ENCODE results near the gene CYTH4. TPM values are rescaled to one million over a fixed set of nuclear protein-coding genes. Genes with fewer than 3 reads are reported as not detected.

CYTH4 gene
- total RNA-seq, 1 experiment from 2014 or later, result 1.1 TPM

DNA sequence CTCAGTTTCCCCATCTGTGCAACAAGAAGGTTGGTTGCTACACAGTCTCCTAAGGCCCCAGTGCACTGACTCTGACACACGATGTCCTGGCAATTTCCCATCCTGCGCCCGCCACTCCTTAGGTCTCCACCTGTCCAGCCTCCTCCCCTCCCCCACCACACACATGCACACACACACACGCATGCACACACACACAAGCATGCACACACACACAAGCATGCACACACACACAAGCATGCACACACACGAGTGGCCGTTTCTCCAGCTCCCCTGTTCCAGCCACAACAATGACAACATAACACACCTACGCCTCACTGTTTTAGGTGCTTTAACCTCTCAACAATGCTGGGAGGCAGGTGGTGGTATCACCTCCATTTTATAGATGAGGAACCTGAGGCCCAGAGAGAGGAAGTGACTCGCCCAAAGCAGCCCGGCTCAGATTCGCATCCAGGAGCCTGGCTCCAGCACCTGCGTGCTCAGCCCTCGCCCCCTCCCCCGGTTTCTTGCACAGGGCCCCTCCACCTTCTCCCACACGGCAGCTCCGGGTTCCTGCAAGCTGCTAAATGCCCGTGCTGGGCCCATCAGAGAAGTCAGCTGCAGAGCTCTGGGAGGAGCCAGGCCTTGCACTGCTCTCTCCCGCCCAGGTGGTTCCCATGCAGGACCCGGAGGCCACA is 13.0 kb downstream of the CYTH4 start:
- H3K27ac ChIP-seq, result no peak overlapping the region
- no peak overlapping the region for H3K4me3 ChIP-seq
- H3K36me3 ChIP-seq, result no peaks in the 10 kb centered on the region
- no peak for DNase-seq (ENCODE audit: low read depth in 1 of 2, low spot score in 2 of 2)
- no peaks in the 10 kb centered on the region for H3K4me1 ChIP-seq (replicated peaks)
- H3K9me3 ChIP-seq (replicated peaks), result no peaks in the 10 kb centered on the region; the same call in 1 of the 2 replicates
- H3K27me3 ChIP-seq (replicated peaks), result no peaks in the 10 kb centered on the region

DNA sequence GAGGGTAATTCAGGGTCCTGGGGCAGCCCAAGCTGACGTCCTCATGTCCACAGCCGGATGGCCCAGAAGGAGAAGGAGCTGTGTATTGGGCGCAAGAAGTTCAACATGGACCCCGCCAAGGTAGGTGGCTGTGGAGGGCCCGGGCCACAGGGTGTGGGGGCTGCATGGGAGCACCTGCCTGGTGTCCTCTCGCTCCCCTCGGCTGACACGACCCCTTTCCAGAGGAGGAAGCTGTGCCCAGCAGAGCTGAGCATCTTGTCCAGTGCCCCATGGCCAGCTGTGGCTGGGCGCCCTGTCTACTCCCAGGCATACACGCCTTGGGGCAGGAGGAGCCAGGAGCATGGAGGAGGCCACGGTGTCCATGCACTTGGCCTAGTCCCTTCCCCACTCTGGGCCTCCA is 13.6 kb downstream of the CYTH4 start:
- no peaks in the 10 kb centered on the region for H3K4me1 ChIP-seq (replicated peaks)
- no peaks in the 10 kb centered on the region for H3K36me3 ChIP-seq
- no peak for DNase-seq (ENCODE audit: low read depth in 1 of 2, low spot score in 2 of 2)
- no peaks in the 10 kb centered on the region; the same call in 1 of the 2 replicates for H3K9me3 ChIP-seq (replicated peaks)
- H3K27ac ChIP-seq, result no peak overlapping the region
- H3K27me3 ChIP-seq (replicated peaks), result no peaks in the 10 kb centered on the region
- no peak overlapping the region for H3K4me3 ChIP-seq

DNA sequence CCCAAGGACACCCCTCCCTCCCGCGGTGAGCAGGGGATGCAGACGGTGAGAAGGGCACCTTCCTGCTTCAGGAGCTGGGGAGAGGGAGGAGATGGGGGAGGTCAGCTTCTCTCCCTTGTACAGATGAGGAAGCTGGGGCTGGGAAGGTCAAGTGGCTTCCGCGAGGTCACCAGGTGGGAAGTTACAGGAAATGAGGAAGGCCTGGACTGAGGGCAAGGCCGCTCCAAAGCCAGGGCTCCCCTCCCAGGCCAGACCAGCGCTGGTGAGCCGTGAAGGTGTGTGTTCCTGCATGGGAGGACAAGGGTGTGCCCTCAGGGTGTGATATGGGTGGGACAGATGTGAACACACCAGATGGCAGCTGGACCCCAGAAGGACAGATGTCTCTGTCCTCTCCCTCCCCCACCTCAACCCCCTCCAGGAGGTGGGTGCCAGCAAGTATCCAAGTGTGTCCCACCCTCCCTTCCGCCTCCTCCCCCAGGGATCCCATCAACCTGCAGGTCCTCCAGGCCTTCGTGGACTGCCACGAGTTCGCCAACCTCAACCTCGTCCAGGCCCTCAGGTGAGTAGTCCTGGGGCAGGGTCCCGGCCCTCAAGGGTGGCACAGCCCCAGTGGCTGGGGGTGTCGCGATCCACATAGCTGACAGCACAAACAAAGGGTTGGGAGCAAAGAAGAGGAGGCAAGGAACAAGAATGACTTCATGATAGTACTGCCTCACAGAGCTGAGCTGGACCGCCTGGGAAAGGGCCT is 16.6 kb downstream of the CYTH4 start:
- Histone ChIP-seq H3K4me1 (replicated peaks) (peaks cover 7% of the 10 kb centered on the region), H3K9me3 (replicated peaks) (no peaks in the 10 kb centered on the region; the same call in 1 of the 2 replicates), H3K27me3 (replicated peaks) (no peaks in the 10 kb centered on the region), H3K36me3 (no peaks in the 10 kb centered on the region), H3K4me3 (no peak overlapping the region), H3K27ac (no peak overlapping the region)
- no peak for DNase-seq (ENCODE audit: low read depth in 1 of 2, low spot score in 2 of 2)

DNA sequence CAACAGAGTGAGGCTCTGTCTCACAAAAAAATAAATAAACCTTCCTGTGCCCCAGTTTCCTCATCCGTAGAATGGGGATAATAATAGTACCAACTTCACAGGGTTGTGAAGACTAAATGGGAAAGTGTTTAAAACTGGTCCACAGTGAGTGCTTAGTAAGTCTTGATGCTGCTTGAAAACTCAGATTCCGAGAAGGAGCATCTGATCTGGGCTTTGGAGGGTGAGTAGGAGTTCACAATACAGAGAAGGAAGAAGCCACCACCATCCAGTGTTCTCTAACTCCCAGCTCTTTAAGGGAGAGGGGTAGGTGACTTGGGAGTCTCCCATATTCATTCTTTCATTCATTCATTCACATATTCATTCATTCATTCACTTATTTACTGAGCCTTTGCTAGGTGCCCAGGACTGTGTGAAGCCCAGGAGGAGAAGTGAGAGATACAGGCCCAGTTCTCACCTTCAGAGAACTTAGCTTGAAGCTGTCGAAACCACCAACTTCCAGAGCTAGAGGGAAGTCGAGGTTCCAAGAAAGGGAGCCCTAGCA is 17.7 kb downstream of the CYTH4 start:
- no peaks in the 10 kb centered on the region for H3K27me3 ChIP-seq (replicated peaks)
- H3K4me3 ChIP-seq, result no peak overlapping the region
- H3K27ac ChIP-seq, result no peak overlapping the region
- H3K36me3 ChIP-seq, result no peaks in the 10 kb centered on the region
- H3K4me1 ChIP-seq (replicated peaks), result peaks cover 16% of the 10 kb centered on the region
- no peak for DNase-seq (ENCODE audit: low read depth in 1 of 2, low spot score in 2 of 2)
- H3K9me3 ChIP-seq (replicated peaks), result no peaks in the 10 kb centered on the region; the same call in 1 of the 2 replicates

DNA sequence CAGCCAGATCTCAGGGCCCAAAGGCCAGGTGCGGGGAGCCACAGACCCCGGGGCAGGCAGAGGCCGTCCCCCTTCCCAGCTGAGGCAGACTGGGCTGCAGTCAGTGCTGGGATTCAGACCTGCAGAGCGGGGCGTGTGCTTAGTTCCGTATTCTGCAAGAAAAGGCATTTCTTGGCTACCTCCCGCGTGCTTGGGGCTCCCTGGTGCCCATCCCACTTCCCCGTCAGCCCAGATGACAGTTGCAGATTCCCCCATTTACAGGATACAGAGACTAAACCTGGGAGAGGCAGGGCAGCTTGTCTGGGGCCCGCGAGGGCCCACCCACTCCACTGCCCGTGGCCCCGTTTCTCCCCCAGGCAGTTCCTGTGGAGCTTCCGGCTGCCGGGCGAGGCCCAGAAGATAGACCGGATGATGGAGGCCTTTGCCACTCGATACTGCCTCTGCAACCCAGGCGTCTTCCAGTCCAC is 18.3 kb downstream of the CYTH4 start:
- Histone ChIP-seq H3K27me3 (replicated peaks) (no peaks in the 10 kb centered on the region), H3K4me1 (replicated peaks) (peaks cover 16% of the 10 kb centered on the region), H3K4me3 (no peak overlapping the region), H3K36me3 (no peaks in the 10 kb centered on the region), H3K27ac (no peak overlapping the region), H3K9me3 (replicated peaks) (no peaks in the 10 kb centered on the region; the same call in 1 of the 2 replicates)
- DNase-seq (ENCODE audit: low read depth in 1 of 2, low spot score in 2 of 2), result no peak

DNA sequence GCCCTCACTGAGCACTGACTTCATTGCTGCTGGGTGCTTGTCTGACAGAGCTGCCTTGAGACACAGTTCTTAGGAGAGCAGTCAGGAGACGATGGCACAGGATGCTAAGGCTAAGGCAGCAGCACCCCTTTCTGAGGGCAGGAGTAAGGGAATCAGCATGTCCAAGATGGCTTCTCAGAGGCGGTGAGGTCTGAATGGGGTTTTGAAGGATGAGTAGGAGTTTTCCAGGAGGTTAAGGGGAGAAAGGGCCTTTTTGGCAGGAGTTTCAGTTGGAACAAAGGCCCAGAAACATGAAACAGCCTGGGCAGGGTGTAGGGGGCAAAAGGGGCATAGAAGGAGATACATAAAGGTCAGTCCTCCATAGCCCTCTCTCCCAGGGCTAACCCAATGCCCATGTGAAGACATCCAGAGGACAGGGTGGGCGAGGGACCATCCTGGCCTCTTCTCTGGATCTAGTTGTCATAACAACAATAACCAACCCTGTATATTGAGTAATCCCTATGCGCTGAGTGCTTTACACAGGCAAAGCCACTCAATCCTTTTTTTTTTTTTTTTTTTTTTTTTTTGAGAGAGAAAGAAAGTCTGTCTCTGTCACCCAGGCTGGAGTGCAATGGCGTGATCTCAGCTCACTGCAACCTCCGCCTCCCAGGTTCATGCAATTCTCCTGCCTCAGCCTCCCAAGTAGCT is 19.0 kb downstream of the CYTH4 start:
- H3K4me1 ChIP-seq (replicated peaks), result peaks cover 20% of the 10 kb centered on the region
- no peaks in the 10 kb centered on the region for H3K27me3 ChIP-seq (replicated peaks)
- no peaks in the 10 kb centered on the region for H3K36me3 ChIP-seq
- no peak overlapping the region for H3K27ac ChIP-seq
- no peak overlapping the region for H3K4me3 ChIP-seq
- H3K9me3 ChIP-seq (replicated peaks), result no peaks in the 10 kb centered on the region; the same call in 1 of the 2 replicates
- DNase-seq (ENCODE audit: low read depth in 1 of 2, low spot score in 2 of 2), result no peak

DNA sequence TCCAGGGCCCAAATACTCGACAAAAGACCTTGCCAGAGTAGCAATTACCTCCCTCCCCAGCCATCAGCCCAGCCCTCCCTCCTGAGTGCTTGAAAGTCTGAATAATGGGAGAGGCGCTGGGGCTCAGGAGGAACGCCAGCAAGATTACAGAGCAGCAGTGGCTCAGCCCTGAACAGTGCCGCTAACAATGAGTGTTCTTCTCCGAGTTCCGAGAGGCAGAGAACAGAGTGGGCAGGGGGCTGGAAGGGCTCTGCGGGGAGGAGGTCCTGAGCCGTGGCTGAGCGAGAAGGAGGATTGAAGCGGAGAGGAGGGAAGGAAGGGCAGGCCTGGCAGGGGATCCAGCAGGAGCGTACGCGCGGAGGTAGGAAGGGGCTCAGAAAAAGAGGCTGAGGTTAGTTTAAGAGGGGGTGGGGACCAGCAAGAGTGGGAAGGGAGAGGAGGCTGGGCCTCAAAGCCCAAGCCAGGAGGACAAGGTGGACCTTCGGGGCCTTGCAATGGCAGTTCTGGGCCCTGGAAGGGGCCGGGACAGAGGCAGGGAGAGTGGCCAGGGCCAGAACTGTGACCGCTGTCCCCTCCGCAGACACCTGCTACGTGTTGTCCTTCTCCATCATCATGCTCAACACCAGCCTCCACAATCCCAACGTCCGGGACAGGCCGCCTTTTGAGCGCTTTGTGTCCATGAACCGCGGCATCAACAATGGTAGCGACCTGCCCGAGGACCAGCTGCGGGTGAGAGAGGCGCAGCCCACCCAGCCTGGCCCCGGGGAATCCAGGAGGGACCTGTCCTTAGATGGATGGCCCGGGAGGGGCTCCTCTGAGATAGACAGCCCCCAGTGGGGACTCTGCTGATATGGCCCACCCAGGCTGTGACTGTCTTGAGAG is 20.6 kb downstream of the CYTH4 start:
- no peak for DNase-seq (ENCODE audit: low read depth in 1 of 2, low spot score in 2 of 2)
- no peaks in the 10 kb centered on the region for H3K9me3 ChIP-seq (replicated peaks)
- no peaks in the 10 kb centered on the region for H3K36me3 ChIP-seq
- H3K4me1 ChIP-seq (replicated peaks), result peaks cover 36% of the 10 kb centered on the region
- no peak overlapping the region for H3K4me3 ChIP-seq
- H3K27me3 ChIP-seq (replicated peaks), result no peaks in the 10 kb centered on the region
- H3K27ac ChIP-seq, result no peak overlapping the region

DNA sequence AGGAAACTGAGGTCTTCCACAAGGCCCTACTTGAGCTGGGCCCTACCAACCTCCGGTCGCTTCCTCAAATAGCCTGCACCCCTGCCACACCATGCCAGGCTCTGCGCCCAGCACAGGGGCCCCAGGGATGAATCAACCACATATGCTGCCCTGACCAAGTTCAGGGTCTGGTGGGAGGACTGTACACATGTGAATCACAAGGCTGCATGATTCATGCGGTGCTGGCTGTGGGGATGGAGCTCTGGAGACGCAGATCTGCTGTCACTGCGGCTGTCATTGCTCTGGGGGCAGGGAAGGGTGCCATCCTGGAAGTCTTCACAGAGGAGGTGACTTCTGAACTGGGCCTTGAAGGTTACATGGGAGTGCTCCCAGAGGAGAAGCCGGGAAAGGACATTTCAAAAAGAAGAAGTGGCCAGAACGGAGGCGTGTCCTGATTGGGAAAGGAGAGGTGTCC is 21.5 kb downstream of the CYTH4 start:
- Histone ChIP-seq H3K4me1 (replicated peaks) (peaks cover 42% of the 10 kb centered on the region), H3K27me3 (replicated peaks) (no peaks in the 10 kb centered on the region), H3K36me3 (no peaks in the 10 kb centered on the region)

DNA sequence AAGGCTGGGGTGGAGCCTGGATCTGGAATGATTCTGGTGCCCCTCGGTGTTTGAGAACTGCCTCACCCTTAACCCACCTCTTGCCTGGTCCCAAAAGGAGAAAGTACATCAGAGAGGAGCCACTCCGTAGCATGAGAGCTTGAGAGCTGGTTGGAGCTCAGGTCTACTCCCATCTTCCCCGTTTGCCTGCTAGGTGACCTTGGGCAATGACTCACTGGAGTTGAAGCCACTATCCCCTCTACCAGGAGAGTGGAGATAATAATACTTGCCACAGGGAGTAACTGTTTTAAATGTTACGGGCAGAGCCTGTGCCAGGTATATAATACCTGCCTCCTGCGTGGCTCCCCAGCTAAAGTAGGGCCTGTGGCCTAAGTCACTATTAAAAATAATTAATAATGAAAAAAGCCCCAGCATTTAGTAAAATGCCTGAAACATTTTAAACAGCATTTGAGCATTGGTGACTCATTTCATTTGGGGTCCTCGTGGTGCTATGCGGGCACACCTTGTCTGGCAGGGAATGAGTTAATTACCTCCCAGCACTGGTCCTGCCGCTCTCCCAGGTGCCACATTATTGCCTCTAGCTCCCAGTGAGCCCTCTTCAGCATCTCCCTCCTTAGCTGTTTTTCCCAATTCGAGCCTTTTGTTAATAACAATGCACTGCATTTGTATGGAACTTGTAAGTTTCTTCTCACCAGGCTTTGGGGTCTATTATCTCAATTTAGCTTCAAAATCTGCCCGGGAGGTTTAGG is 22.5 kb downstream of the CYTH4 start:
- no peak for DNase-seq (ENCODE audit: low read depth in 1 of 2, low spot score in 2 of 2)
- Histone ChIP-seq H3K4me3 (no peak overlapping the region), H3K27me3 (replicated peaks) (no peaks in the 10 kb centered on the region), H3K27ac (no peak overlapping the region), H3K4me1 (replicated peaks) (peaks cover 48% of the 10 kb centered on the region), H3K36me3 (no peaks in the 10 kb centered on the region), H3K9me3 (replicated peaks) (no peaks in the 10 kb centered on the region)

More for the DNA sequence above, 21.5 kb downstream of the CYTH4 start:
- Histone ChIP-seq H3K27ac (no peak overlapping the region), H3K4me3 (no peak overlapping the region), H3K9me3 (replicated peaks) (no peaks in the 10 kb centered on the region)
- DNase-seq (ENCODE audit: low read depth in 1 of 2, low spot score in 2 of 2), result peak; percentile 68 to 84

DNA sequence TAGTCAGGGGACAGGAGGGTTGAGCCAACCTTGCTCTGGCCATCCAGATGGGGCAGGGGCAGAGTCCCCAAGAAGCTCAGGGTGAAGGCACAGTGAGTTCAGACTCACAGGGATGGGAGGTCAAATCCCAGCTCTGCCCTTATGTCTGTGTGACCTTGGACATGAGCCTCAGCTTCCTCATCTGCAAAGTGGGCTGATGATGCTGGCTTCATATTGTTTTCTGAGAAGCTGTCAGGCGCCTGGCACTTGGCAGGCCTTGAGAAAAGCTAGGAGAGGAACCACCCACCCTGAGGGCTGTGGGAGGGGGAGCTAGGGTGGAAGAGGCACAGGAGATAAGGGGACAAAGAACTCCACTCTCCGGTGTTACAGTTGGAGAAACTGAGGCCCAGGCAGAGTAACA is 23.6 kb downstream of the CYTH4 start:
- Histone ChIP-seq H3K4me3 (no peak overlapping the region), H3K27me3 (replicated peaks) (no peaks in the 10 kb centered on the region), H3K4me1 (replicated peaks) (peaks cover 49% of the 10 kb centered on the region), H3K9me3 (replicated peaks) (no peaks in the 10 kb centered on the region), H3K27ac (no peak overlapping the region), H3K36me3 (no peaks in the 10 kb centered on the region)
- DNase-seq (ENCODE audit: low read depth in 1 of 2, low spot score in 2 of 2), result no peak

DNA sequence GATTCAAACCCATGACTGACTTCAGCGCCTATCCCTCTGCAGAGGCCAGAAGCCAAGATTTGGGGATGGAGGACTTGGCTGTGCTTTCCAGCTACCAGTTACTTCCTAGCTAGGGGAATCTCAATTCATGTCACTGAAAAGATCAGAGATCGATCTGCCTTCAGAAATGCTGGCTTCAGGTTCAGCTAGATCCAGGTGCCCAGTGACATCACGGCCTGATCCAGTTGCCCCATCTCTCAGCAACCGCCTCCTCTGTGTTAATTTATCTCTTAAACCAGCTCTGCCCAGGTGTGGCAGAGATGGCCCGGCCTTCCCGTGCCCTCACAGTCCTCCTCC is 24.2 kb downstream of the CYTH4 start:
- no peak for DNase-seq (ENCODE audit: low read depth in 1 of 2, low spot score in 2 of 2)
- H3K27ac ChIP-seq, result peak overlapping the region; percentile 89
- H3K9me3 ChIP-seq (replicated peaks), result no peaks in the 10 kb centered on the region
- H3K4me1 ChIP-seq (replicated peaks), result peaks cover 49% of the 10 kb centered on the region
- H3K4me3 ChIP-seq, result no peak overlapping the region
- H3K36me3 ChIP-seq, result no peaks in the 10 kb centered on the region
- no peaks in the 10 kb centered on the region for H3K27me3 ChIP-seq (replicated peaks)

DNA sequence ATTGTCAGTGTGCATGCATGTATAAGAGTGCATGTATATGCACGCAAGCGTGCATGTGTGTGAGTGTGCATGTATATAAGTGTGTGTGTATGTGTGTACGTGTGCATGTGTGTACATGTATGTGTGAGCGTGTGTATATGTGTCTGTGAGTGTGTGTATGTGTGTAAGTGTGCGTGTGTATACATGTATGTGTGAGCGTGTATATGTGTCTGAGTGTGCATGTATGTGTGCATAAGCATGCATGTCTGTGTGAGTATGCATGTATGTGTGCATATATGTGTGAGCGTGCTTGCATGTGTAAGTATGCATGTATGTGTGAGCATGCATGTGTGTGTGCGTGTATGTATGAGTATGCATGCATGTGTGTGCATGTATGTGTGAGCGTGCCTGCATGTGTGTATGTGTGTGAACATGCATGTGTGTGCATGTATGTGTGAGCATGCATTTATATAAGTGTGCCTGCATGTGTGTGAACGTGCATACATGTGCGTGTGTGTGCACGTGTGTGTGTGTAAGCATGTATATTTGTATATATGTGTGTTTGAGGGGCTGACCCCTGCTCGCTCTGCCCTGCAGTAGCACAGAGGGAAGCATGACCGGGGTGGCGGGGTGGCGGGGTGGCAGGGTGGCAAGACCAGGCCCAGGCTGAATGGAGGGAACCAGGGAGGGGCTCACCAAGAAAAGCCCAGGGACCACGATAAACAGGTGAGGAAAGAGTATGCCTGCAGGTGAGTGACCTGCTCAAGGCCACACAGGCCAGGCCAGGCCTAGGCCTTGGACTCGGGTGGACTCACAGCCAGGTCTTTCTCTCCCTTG is 26.3 kb downstream of the CYTH4 start:
- H3K36me3 ChIP-seq, result no peaks in the 10 kb centered on the region
- peak overlapping the region; percentile 89 for H3K27ac ChIP-seq
- no peaks in the 10 kb centered on the region for H3K9me3 ChIP-seq (replicated peaks)
- no peaks in the 10 kb centered on the region for H3K27me3 ChIP-seq (replicated peaks)
- DNase-seq (ENCODE audit: low read depth in 1 of 2, low spot score in 2 of 2), result no peak
- peaks cover 45% of the 10 kb centered on the region for H3K4me1 ChIP-seq (replicated peaks)
- no peak overlapping the region for H3K4me3 ChIP-seq

Measured in SJSA1 (cell line).